Measurements from ENCODE around the gene IFI35.
"Not testable (repeated sequence)": the region's sequence is repeated elsewhere in the genome, so short reads cannot be mapped to it uniquely, and the experiment has no call there.

IFI35 gene

GRCh38 chr17:43044024-43044423, 37.4 kb downstream of the IFI35 start:
- no peak for FAIRE-seq
- no peak for DNase-seq (ENCODE audit: insufficient read length, low spot score)

- DNase-seq (ENCODE audit: insufficient read length, low spot score): no peak
- no peak for FAIRE-seq
Measured at GRCh38 chr17:43051969-43052368, 45.4 kb downstream of the IFI35 start.

- not testable (repeated sequence) for DNase-seq (ENCODE audit: insufficient read length, low spot score); FAIRE-seq
Measured at GRCh38 chr17:43053008-43053407, 46.4 kb downstream of the IFI35 start.

GRCh38 chr17:43056051-43056450, 49.5 kb downstream of the IFI35 start:
- no peak for FAIRE-seq

GRCh38 chr17:43062984-43063638, 56.5 kb downstream of the IFI35 start:
- FAIRE-seq (no peak), DNase-seq (ENCODE audit: insufficient read length, low spot score) (no peak)

More at GRCh38 chr17:43056051-43056450, 49.5 kb downstream of the IFI35 start:
- DNase-seq (ENCODE audit: insufficient read length, low spot score): no peak

All from GM19239 (cell line).